HL-60/S4 treated with phorbol 12-myristate 13-acetate at 8.2 ng/mL for 4 days and 3 days (cell line): ENCODE results near the gene PLIN1.

Source experiments
- in situ Hi-C: fragments of 300-500 bp; cut with MboI; formaldehyde crosslinking; loops from 2 replicates; pipeline ENCODE4 v1.15.0; 2022; ENCODE audit warnings: low sequenced_read_pairs

PLIN1 gene

GRCh38 chr15:89654847-89655805, 24.0 kb downstream of the PLIN1 start, which contains the start of gene KIF7:
KIF7 (minus strand) TSS chr15:89655467; CDS start chr15:89652930, 2,537 bp downstream.
- in situ Hi-C loops, result no loop called here

- in situ Hi-C loops, result no loop called here
Observed at GRCh38 chr15:89654301-89654761, 24.8 kb downstream of the PLIN1 start.

- in situ Hi-C loops, result no loop called here
Observed at GRCh38 chr15:89653578-89653977, 25.6 kb downstream of the PLIN1 start.

GRCh38 chr15:89652666-89653065, 26.5 kb downstream of the PLIN1 start:
- in situ Hi-C loops, result no loop called here

GRCh38 chr15:89652131-89652530, 27.0 kb downstream of the PLIN1 start:
- in situ Hi-C loops, result no loop called here

GRCh38 chr15:89649716-89650115, 29.5 kb downstream of the PLIN1 start:
- in situ Hi-C loops, result no loop called here

- in situ Hi-C loops, result no loop called here
Observed at GRCh38 chr15:89649013-89649625, 30.0 kb downstream of the PLIN1 start.

- in situ Hi-C loops, result no loop called here
Observed at GRCh38 chr15:89648106-89649012, 30.8 kb downstream of the PLIN1 start.

- in situ Hi-C loops, result no loop called here
Observed at GRCh38 chr15:89647191-89647851, 31.8 kb downstream of the PLIN1 start.

GRCh38 chr15:89646416-89647141, 32.6 kb downstream of the PLIN1 start:
- in situ Hi-C loops, result no loop called here

- in situ Hi-C loops, result no loop called here
Observed at GRCh38 chr15:89645680-89646079, 33.5 kb downstream of the PLIN1 start.

- in situ Hi-C loops, result no loop called here
Observed at GRCh38 chr15:89642106-89642505, 37.1 kb downstream of the PLIN1 start.

GRCh38 chr15:89641053-89641452, 38.1 kb downstream of the PLIN1 start:
- in situ Hi-C loops, result no loop called here

- in situ Hi-C loops, result no loop called here
Observed at GRCh38 chr15:89640245-89640644, 38.9 kb downstream of the PLIN1 start.

GRCh38 chr15:89633585-89633984, 45.6 kb downstream of the PLIN1 start:
- in situ Hi-C loops, result no loop called here

GRCh38 chr15:89632563-89633430, 46.4 kb downstream of the PLIN1 start:
- in situ Hi-C loops, result no loop called here

GRCh38 chr15:89631902-89632264, 47.3 kb downstream of the PLIN1 start:
- in situ Hi-C loops, result no loop called here

GRCh38 chr15:89630974-89631901, 47.9 kb downstream of the PLIN1 start:
- in situ Hi-C loops, result no loop called here
